GM12878 (cell line): Measurements from ENCODE around the gene TGFBI. TPM values are rescaled to one million over a fixed set of nuclear protein-coding genes. Genes with fewer than 3 reads are reported as not detected.

Experiments used
- ATAC-seq: fragments of 200-7000 bp; cut with Tn5 transposase; 3 replicates; pipeline ENCODE4 v1.9.1; 2020; ENCODE audit warnings: mild to moderate bottlenecking, moderate library complexity
- BruUV-seq: library from RNA; stranded (reverse); fragments of 400-500 nt; replicated peaks from 2 replicates; lab custom pipeline; 2021; lab: Mats Ljungman, UMichigan
- CTCF ChIA-PET: fragments of 300-600 bp; sonication (Branson Sonifier 250); formaldehyde crosslinking; extraction: SDS; loops from one replicate; lab custom pipeline; 2021; ENCODE audit warnings: inconsistent platforms; lab: Yijun Ruan, JAX
- POLR2A ChIA-PET: fragments of 350-600 bp; formaldehyde crosslinking; extraction: SDS; loops from one replicate; lab custom pipeline; 2021; ENCODE audit warnings: inconsistent platforms; lab: Charles Lee
- RAD21 ChIA-PET: fragments of 300-600 bp; sonication (Branson Sonifier 250); formaldehyde crosslinking; loops from one replicate; lab custom pipeline; 2023; ENCODE audit warnings: antibody characterized with exemption; ENCODE audit not compliant: unreplicated experiment; lab: Charles Lee
- SMC1A ChIA-PET: fragments of 300-600 bp; sonication (Branson Sonifier 250); formaldehyde crosslinking; loops from one replicate; lab custom pipeline; 2023; ENCODE audit not compliant: unreplicated experiment, uncharacterized antibody; lab: Charles Lee
- DNase-seq: peaks from one replicate; pipeline ENCODE4 v3.0.0-alpha.2; 2011; ENCODE audit warnings: low read depth, low spot score
- FAIRE-seq: peaks from 3 replicates; lab custom pipeline; 2011; peaks lifted over from hg19 to GRCh38; lab: Jason Lieb, UNC
- H2AFZ ChIP-seq: 2 replicates; pipeline ENCODE4 v1.6.0; 2011; ENCODE audit warnings: low read depth, low read length, control low read depth; ENCODE audit not compliant: control insufficient read depth
- H3K27ac ChIP-seq: 2 replicates; pipeline ENCODE4 v1.5.1; 2011; ENCODE audit warnings: control low read depth; ENCODE audit not compliant: control insufficient read depth, insufficient read depth
- H3K27me3 ChIP-seq, 2 experiments: replicated peaks in 1 of 2; 2 replicates each; pipeline versions ENCODE4 v1.6.0 to v1.6.1; 2011; ENCODE audit warnings: low read length in 1 of 2; ENCODE audit not compliant: control insufficient read depth in 2 of 2, insufficient read depth in 2 of 2
- H3K36me3 ChIP-seq, 2 experiments: 2 replicates each; pipeline ENCODE4 v1.5.1; 2011; ENCODE audit warnings: low read length in 1 of 2; ENCODE audit not compliant: control insufficient read depth in 2 of 2, insufficient read depth in 2 of 2
- H3K4me1 ChIP-seq: 2 replicates; pipeline ENCODE4 v1.6.1; 2011; ENCODE audit warnings: mild to moderate bottlenecking, low read length, moderate library complexity, mixed read lengths; ENCODE audit not compliant: control insufficient read depth, insufficient read depth
- H3K4me2 ChIP-seq: 2 replicates; pipeline ENCODE4 v1.6.0; 2011; ENCODE audit warnings: control low read depth; ENCODE audit not compliant: control insufficient read depth, insufficient read depth
- H3K4me3 ChIP-seq: fragments of 200-600 bp; sonication (generic); 2 replicates; pipeline ENCODE4 v1.5.1; 2016
- H3K79me2 ChIP-seq: 2 replicates; pipeline ENCODE4 v1.6.0; 2011; ENCODE audit warnings: low read length; ENCODE audit not compliant: control insufficient read depth, insufficient read depth
- H3K9ac ChIP-seq: 2 replicates; pipeline ENCODE4 v1.8.0; 2011; ENCODE audit warnings: low read length, control low read depth, mixed read lengths; ENCODE audit not compliant: control insufficient read depth, insufficient read depth
- H3K9me3 ChIP-seq: replicated peaks from 3 replicates; pipeline ENCODE4 v1.5.1; 2011; ENCODE audit warnings: mild to moderate bottlenecking, low read length; ENCODE audit not compliant: control insufficient read depth, insufficient read depth
- H4K20me1 ChIP-seq: 2 replicates; pipeline ENCODE4 v1.6.0; 2011; ENCODE audit not compliant: control insufficient read depth, insufficient read depth
- E4F1 ChIP-seq: fragments of 450-650 bp; IDR thresholded peaks from 2 replicates; pipeline ENCODE4 v1.6.1; 2018; ENCODE audit warnings: borderline replicate concordance, mild to moderate bottlenecking; ENCODE audit not compliant: partially characterized antibody
- EP300 ChIP-seq, 2 experiments: fragments of 150-350 bp in 1 of 2; IDR thresholded peaks; 2 replicates each; pipeline ENCODE4 v1.6.1; 2011 to 2012; ENCODE audit warnings: low read depth in 2 of 2, low read length in 2 of 2, borderline replicate concordance in 1 of 2, improper control_type of control experiment in 1 of 2, inconsistent platforms in 1 of 2; ENCODE audit not compliant: control insufficient read depth in 1 of 2
- HDAC6 ChIP-seq: fragments of 200-600 bp; sonication (generic); IDR thresholded peaks from one replicate; pipeline ENCODE4 v1.8.0; 2017; ENCODE audit warnings: antibody characterized with exemption; ENCODE audit not compliant: unreplicated experiment
- IKZF1 ChIP-seq: fragments of 450-650 bp; conservative IDR thresholded peaks from 2 replicates; pipeline ENCODE4 v1.6.1; 2017; ENCODE audit warnings: antibody characterized with exemption, mild to moderate bottlenecking
- KDM1A ChIP-seq: fragments of 200-600 bp; sonication (generic); IDR thresholded peaks from 2 replicates; pipeline ENCODE4 v1.6.1; 2016; ENCODE audit warnings: borderline replicate concordance
- NFXL1 ChIP-seq: fragments of 450-650 bp; IDR thresholded peaks from 2 replicates; pipeline ENCODE4 v1.6.1; 2017; ENCODE audit warnings: antibody characterized with exemption, mild to moderate bottlenecking, borderline replicate concordance
- WGBS: methylation state at CpG from one replicate; pipeline ENCODE4 v1.1.6; 2016; ENCODE audit warnings: low lambda C conversion rate; ENCODE audit not compliant: insufficient replicate concordance, insufficient coverage; ENCODE audit errors: missing lambda C conversion rate; 5-methylcytosine and 5-hydroxymethylcytosine counted together
- in situ Hi-C: fragments of 300-500 bp; cut with MboI; formaldehyde crosslinking; loops from 9 replicates; pipeline ENCODE4 v1.14.3; 2018; ENCODE audit warnings: mixed read lengths
- intact Hi-C: fragments of 100-400 bp; cut with micrococcal nuclease; formaldehyde crosslinking; loops from one replicate; pipeline ENCODE4 v1.14.2; 2022; ENCODE audit not compliant: unreplicated experiment
- polyA plus RNA-seq, 11 experiments: library from polyadenylated mRNA; depleted of rRNA in 4 of 11; unstranded in 6 of 11; stranded (reverse) in 5 of 11; fragments of >200 nt; fragmentation: Nextera tagmentation in 4 of 11; fragmentation: Illumina TruSeq in 1 of 11; extraction: Ambion mirVana in 4 of 11; extraction: Trizol in 1 of 11; gene quantifications; 1 replicate in 1 of 11; 2 replicates in 10 of 11; pipeline versions ENCODE4 v1.2.1 to v1.2.3, GENCODE V29; 2011 to 2016; ENCODE audit warnings: inconsistent platforms in 2 of 11, missing spikeins in 2 of 11, low read depth in 1 of 11
- total RNA-seq, 4 experiments: library from RNA; depleted of rRNA in 3 of 4; stranded (reverse); fragments of >200 nt in 3 of 4; fragmentation: Illumina TruSeq in 1 of 4; extraction: Trizol in 1 of 4; gene quantifications; 2 replicates each; pipeline versions ENCODE4 v1.2.1 to v1.2.3, GENCODE V29; 2013 to 2021

TGFBI gene
- total and polyA plus RNA-seq, 10 of the 15 experiments (the other 5 are each of a cell fraction or from before 2014, with no cell fraction given) = 0.12 to 1.8 (median 0.19) TPM

GRCh38 chr5:136037001-136037705 is 8.4 kb downstream of the TGFBI start (continued):
- TF ChIP-seq HDAC6 (no peak), NFXL1 (no peak), EP300 (IDR thresholded peaks at IDR 0.05; ENCODE audit: borderline replicate concordance in 1 of 2, control insufficient read depth in 1 of 2, low read depth in 2 of 2, low read length in 2 of 2) (0 out of 4 replicates have a peak, but pooled peaks of 1 of the 2 experiments have one; percentile 8)

- RAD21 ChIA-PET = no interaction called here
- in situ Hi-C loops = no loop called here
- POLR2A ChIA-PET = interaction anchor here (0.5 kb wide), 1 partner anchor 11 kb away, joined by 4 read pairs; no protein-coding TSS in a partner anchor
- CTCF ChIA-PET = no interaction called here
- H3K9me3 ChIP-seq = no peaks in the 10 kb centered on the region; the same call in 1 of the 3 replicates
- H2AFZ ChIP-seq = no peak overlapping the region
- 34% methylated on average over 3 of the region's 4 CpGs for WGBS
- DNase-seq (no peak), ATAC-seq (no peak), FAIRE-seq (no peak)
- H3K9ac ChIP-seq = no peak overlapping the region
- SMC1A ChIA-PET = no interaction called here
- H3K27me3 ChIP-seq = peaks cover 0 to 2% of the 10 kb centered on the region in 2 experiments; a peak in 1 of 4 replicates
- no peak overlapping the region for H3K4me3 ChIP-seq
- H3K4me2 ChIP-seq = no peak overlapping the region
- TF ChIP-seq KDM1A = no peak
- TF ChIP-seq E4F1 = no peak
- TF ChIP-seq IKZF1 = no peak
- H3K4me1 ChIP-seq = peaks cover 15% of the 10 kb centered on the region
- intact Hi-C loops = no loop called here
- H4K20me1 ChIP-seq = no peaks in the 10 kb centered on the region
- BruUV-seq = no TSS peak
- no peak overlapping the region for H3K27ac ChIP-seq
- no peaks in the 10 kb centered on the region for H3K79me2 ChIP-seq
- no peaks in the 10 kb centered on the region for H3K36me3 ChIP-seq
Measured at GRCh38 chr5:136038635-136039034, 9.8 kb downstream of the TGFBI start.
